ENCODE results near the gene AOPEP. TPM values are rescaled to one million over a fixed set of nuclear protein-coding genes. Genes with fewer than 3 reads are reported as not detected.
A peak's percentile ranks its signal among the peaks of the same experiment; 100 is the strongest.

Gene AOPEP
- total RNA-seq, 1 donor from 2014 or later, result 180 TPM

DNA sequence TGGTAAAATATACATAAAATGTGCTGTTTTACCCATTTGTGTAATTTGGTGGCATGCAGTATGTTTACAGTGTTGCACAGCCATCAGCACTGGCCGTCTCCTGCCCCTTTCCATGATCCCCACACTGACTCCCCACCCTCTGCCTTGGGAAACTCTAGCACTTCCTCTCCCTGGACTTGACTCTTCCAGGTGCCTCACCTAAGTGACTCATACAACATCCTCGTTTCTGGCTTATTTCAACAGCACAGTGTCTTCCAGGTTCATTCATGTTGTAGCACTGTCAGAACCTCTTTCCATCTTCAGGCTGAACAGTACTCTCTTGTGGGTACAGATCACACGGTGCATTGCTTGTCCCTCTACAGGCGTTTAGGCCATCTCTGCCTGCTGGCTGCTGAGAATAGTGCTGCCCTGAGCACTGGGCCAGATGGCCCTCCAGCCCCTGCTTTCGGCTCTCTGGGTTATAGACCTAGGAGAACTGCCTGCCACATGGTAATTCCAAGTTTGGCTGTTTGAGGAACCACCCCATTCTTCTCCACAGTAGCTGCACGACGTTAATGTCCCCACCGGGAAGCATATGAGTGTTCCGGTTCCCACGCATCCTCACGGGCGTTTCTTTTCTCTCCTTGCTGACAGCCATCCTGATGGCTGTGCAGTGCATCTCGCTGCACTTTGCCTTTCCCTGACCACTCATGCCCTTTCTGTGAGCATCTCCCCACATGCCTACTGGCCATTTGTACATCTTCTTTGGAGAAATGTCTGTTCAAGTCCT is 379.2 kb downstream of the AOPEP start:
- ATAC-seq, result no peak
- DNase-seq (ENCODE audit: missing footprints), result no peak
- intact Hi-C loops (cut with DNase I), result no loop called here

DNA sequence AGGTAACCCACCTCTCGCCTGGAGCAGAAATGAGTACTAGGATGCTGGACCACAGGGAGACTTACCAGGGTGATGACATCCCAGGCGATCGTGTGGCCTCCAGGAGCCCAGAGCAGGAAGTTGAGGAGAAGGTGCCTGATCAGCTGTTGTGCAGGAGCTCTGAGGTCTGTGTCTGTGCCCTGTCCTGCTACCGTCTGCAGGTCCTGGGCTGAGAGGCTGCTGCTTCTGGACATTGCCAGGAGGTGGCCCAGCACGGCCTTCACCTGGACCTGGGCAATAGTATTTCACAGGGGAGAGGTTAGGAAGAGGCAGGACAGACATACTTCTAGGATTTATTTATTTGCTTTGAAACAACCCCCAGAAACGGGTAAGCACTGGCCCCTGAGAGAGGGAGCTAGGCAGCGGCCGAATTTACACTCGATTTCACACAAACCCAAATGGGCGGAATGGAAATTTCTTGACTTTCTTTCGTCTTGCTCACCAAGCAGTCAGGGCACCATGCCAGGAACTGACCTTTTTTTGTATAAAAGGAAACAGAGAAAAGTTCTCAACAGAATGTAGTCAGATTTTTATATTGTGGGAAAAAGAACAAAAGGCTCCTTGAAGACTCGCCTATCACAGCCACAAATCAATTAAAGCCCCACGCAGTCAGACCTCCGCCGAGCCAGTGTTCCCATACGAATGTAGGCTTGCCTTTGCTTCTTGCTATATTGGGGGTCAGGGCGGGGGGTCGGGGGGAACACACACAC is 380.7 kb downstream of the AOPEP start:
- ATAC-seq, result no peak
- DNase-seq (ENCODE audit: missing footprints), result no peak
- intact Hi-C loops (cut with DNase I), result no loop called here

DNA sequence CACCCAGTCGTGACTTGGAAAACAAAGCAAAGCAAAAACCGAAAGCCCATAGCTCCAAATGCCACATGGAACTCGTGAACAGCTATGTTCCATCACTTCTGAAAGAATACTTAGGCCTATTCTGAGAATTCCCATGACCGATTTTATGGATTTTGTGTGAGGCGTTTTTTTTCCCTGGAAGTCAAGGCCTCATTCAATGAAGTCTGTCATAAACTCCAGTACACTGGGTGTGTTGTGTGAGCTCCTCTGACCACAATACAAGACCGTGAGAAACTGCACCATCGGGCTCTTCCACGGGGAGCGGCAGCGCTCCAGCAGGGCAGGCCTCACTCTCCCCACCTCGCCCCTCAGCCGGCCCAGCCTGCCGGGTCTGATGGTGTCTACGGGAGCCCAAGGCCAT is 381.5 kb downstream of the AOPEP start:
- DNase-seq (ENCODE audit: missing footprints), result no peak
- no peak for ATAC-seq
- intact Hi-C loops (cut with DNase I), result no loop called here

DNA sequence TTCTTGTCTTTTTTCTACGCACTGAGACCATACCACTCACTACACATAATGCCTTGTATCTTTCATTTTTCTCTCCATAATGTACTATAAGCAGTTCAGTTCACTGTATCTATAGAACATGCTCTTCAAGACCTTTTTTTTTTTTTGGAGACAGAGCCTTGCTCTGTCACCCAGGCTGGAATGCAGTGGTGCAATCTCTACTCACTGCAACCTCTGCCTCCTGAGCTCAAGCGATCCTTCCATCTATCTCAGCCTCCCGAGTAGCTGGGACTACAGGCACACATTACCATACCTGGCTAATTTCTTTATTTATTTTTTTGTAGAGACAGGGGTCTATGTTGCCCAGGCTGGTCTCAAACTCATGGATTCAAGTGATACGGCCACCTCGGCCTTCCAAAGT is 382.3 kb downstream of the AOPEP start:
- intact Hi-C loops (cut with DNase I), result no loop called here
- no peak for DNase-seq (ENCODE audit: missing footprints)
- ATAC-seq, result no peak

DNA sequence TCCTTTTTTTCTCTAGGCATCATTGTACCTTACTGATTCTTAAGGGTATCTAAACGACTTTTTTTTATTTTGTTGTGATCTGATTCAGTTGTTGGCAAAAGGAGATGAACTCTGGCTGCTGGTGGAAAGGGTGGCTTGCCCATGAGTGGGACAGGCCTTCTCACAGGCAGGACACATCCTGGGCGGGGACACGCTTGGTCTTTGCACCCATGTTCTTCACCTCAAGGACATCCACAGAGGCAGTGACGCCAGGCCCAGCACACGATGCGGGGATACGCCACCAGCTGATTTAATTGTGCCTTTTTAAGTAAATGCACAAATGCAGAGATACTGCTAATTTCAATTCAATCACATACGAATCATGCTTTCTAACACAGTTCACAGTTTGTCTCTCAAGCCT is 383.0 kb downstream of the AOPEP start:
- ATAC-seq, result no peak
- intact Hi-C loops (cut with DNase I), result no loop called here
- no peak for DNase-seq (ENCODE audit: missing footprints)

DNA sequence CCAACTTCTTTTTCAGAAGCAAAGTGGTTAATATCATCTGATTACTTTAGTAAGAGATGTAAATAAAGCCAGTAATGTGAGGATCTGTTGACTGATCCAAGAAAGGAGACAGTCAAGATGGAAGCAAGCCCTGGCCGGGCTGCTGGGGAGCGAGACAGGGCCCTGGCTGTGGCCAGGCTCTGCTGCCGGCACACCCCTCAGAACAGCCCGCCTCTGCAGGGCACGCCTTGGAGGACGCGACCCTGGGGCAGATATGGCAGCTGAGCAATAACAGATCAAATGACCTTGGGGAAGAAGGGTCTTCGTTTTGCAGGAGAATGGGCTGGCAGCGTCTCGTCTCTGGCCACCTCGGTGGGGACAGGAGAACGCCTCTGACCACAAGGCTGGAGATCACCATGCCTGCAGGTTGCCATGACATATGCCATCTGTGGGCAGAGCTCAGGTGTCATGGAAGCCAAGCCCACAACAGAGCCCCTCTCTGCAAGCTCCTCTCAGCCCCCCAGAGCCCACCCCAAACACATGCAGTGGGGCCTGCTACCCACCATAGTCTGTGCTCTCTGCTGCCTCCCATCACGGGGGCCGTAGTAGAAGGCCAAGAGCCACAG is 384.5 kb downstream of the AOPEP start:
- intact Hi-C loops (cut with DNase I), result loop anchor here (5.0 kb wide), 1 partner anchor 99 kb away; no protein-coding TSS in a partner anchor
- DNase-seq (ENCODE audit: missing footprints) (no peak), ATAC-seq (no peak)

DNA sequence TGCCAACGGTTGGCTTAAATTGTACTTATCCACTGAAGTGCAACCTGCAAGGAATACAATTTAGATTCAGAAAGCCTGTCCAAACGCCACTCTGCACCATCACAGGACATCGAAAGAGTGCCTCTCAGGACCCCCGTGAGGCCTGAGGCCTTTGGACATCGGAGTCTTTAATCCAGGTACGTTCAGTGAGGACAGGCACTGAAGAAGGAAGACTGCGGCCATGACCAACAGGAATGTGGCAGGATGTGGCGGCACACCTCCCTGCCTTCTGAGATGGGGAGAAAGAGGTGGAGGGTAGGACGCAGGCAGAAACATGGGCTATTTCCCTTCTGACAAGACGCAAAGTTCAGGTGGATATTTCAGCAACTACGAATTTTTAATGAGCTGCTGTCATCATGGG is 385.2 kb downstream of the AOPEP start:
- no peak for ATAC-seq
- intact Hi-C loops (cut with DNase I), result loop anchor here (5.0 kb wide), 1 partner anchor 99 kb away; no protein-coding TSS in a partner anchor
- DNase-seq (ENCODE audit: missing footprints), result no peak

DNA sequence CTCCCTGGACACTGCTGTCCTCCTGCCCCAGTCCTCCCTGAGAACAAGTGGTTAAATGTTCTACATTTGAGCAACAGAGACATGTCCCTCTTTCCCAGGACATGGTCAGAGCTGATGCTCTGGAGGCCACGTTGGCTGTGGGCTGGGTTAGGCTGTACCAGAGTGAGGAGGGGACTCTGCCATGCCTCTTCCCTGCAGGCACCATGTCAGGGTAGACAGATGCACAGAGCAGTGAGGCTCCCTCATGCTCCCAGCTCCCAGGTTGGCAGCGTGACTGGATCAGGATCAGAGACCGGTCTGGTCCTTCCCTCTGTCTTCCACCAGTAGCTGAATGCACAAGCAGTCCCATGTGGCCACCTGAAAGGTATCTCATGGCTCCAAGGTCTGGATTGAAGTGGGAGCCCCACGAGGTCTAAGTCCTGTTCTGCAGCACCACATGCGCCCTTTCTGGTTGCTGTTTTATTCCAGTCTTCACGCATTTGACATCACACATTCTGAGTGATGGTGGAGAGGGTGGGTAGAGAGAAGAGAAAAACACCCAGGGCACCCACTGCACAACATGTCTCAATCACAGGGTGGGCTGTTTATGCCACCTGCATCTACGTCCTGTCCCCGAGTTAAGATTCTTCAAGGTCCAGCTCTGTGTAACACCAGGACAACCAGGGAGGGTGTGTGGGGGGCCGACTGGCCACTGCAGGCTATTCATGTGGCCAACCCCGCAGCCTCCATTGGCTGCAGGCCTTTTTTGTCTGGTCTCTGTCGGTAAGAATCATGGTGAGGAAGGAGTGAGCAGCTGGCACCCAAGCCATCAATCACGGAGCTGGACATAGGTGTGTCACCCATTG is 386.2 kb downstream of the AOPEP start:
- DNase-seq (ENCODE audit: missing footprints) (no peak), ATAC-seq (no peak)
- intact Hi-C loops (cut with DNase I), result loop anchor here (5.0 kb wide), 1 partner anchor 100 kb away; no protein-coding TSS in a partner anchor

DNA sequence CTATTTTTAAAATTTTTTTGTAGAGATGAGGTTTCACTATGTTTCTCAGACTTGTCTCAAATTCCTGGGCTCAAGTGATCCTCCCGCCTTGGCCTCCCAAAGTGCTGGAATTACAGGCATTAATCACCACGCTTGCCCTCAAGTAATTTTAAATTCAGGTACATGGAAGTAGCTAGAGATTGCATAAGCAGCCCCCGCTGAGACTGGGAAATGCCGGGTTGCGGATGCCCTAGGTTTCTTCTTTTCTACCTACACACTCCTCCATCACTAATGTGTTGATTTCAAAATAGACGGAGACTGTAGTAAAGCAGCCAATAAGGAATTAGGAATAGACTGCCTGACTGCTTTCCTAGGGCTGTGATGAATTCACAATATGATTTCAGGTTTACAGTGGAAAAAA is 388.6 kb downstream of the AOPEP start:
- DNase-seq (ENCODE audit: missing footprints) (no peak), ATAC-seq (no peak)
- intact Hi-C loops (cut with DNase I), result no loop called here

DNA sequence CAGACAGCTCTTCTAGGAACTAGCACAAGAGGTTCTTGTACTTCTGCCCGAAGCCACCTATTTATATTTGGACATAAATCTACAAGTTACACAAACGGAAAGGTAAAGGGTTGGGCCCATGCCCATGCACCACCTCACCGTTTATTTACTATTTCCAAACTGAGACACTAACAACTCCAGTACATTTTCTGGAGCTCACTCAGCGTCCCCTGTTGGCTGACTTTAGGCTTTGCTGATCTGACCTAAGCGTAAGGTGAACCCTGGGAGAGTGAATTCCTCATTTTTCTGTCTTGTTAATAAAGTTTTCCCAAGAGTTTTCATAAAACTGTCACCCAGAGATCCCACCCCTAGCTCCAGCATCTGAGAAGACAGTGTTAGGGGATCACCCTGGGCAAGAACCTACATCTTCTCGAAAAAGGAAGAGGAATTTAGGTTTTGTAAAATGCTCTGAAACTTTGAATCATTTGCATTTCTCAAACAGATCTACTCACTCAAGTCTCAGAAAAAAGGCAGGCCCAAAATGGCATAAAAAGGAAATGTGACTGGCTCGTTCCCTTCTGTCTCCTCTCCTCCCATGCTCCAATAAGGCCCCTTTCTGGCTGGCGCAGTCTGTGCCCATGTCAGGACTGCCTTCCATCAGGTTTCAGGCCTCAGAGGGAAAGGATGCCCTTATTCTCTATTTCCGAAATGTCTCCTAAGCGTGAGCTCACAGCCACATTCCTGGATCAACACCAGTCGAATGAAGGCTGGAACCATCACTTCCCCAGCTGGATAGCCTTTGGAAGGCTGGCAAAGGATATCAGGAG is 389.7 kb downstream of the AOPEP start:
- intact Hi-C loops (cut with DNase I), result no loop called here
- ATAC-seq, result peak; percentile 36
- no peak for DNase-seq (ENCODE audit: missing footprints)

DNA sequence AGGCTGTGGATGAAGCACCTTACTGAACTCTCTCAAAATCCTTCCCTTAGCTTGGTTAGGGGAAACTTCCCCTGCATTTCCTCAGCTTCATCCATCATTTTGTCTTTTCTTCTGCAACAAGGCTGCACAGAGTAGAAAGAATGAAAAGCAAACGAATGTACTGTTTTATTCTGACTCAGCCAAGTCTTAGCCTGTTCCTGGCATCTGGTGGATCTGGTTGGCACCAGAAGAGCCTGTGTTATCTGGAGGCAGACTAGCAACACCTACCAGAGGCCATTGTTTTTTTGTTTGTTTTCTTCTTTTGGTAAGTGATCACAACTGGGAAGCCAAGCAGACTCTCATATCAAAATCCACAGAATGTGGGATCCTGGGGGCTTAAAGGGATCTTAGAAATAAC is 390.3 kb downstream of the AOPEP start:
- ATAC-seq, result peak; percentile 39
- DNase-seq (ENCODE audit: missing footprints), result no peak
- intact Hi-C loops (cut with DNase I), result no loop called here

DNA sequence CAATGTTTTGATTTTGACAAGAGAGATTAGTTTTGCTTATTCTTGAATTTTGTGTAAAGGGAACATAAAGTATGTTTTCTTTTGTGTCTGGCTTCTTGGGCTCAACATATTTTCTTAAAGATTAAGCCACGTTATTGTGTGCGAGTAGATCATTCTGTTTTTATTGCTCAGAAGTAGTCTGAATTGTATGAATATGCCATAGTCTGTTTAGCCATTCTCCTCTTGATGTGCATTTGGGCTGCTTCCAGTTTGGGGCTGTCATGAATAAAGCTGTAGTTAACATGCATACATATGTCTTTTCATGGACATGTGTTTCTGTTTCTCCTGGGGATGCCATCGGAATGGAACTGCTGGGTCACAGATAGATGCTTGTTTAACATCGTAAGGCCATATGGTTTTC is 392.1 kb downstream of the AOPEP start:
- DNase-seq (ENCODE audit: missing footprints), result no peak
- no peak for ATAC-seq
- intact Hi-C loops (cut with DNase I), result no loop called here

DNA sequence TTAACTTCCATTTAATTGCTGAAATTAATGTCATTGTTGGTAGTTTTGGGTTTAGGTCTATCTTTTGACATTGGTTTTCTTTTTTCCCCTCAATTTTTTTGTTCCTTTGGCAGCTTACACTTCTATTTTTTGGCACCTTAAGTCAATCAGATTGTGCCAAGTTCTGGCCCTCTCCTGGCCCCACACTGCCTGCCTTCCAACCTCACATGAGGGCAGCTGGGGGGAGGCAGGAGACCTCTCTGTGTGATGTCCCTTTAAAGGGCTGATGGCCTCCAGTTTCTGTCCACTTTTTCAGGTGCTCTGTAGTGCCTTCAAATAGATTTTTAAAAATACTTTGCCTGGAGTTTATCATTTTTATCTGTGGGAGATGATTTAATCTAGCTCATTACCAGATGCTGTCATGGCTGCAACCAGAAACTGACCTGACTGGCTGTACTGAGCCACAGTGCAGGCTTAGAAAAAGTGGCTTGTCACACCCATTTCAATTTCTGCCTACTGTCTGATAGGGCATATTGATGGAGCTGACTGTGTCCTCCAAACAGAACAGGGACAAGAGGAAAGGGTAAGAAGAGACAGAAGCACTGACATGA is 394.4 kb downstream of the AOPEP start:
- ATAC-seq, result no peak

DNA sequence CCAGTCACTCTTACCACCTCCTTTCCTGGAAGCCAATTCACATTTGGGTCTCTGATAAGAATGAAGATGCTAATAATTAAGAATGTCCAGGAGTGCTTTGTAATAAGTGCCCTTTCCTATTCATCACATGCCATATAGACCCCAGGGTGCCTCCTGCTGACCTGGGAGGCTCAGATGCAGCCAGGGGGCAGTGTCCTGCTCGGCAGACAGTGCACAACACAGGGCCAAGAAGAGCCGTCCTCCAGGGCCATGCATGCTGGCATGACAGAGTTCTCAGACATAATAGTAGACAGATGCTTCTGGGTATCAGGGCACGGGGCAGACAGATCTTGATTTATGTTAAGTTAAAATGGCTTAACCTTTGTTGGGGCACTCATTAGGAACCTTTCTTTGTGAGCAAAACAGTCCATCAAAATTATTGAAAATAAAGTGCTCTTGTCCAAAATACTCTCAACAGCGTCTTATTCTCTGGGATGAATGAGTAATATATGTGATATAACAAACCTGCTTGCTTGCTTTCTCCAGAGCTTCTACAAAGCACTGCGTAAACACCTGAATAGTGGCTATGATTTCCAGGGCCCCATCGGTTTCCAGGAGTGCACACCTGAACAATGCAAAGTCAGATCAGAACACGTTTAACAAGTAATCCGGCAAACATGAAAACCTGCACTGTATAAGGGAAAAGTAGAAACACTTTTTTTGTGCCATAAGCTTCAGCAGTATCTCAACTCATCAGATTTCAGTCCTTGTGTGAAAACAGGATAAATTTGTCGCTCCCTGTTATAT is 398.3 kb downstream of the AOPEP start:
- no peak for DNase-seq (ENCODE audit: missing footprints)
- intact Hi-C loops (cut with DNase I), result loop anchor here (5.0 to 10.0 kb wide), 2 partner anchors 60 to 77 kb away; no protein-coding TSS in a partner anchor
- ATAC-seq, result no peak

More for the DNA sequence above, 394.4 kb downstream of the AOPEP start:
- no peak for DNase-seq (ENCODE audit: missing footprints)
- intact Hi-C loops (cut with DNase I), result loop anchor here (10.0 kb wide), 1 partner anchor 64 kb away; no protein-coding TSS in a partner anchor

DNA sequence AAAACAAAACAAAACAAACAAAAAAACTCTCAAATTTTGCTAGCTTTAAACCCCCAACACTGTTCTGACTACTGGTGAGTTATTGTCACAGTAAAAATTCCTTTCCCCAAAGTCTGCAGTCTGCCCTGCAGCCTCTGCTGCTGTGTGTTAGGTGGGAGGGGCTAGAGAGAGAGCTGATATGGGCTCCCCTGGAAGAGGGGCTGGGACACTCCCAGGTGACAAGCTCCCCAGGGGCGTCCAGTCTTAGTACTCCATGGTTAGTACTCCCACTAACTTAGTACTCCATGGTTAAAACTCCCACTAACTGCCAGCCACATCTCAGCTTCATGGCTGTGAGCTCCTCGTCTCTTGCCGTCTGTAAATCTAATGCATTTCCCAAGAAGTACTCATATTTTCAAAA is 399.2 kb downstream of the AOPEP start:
- intact Hi-C loops (cut with DNase I), result loop anchor here (5.0 to 10.0 kb wide), 2 partner anchors 59 to 78 kb away; no protein-coding TSS in a partner anchor
- ATAC-seq, result no peak

DNA sequence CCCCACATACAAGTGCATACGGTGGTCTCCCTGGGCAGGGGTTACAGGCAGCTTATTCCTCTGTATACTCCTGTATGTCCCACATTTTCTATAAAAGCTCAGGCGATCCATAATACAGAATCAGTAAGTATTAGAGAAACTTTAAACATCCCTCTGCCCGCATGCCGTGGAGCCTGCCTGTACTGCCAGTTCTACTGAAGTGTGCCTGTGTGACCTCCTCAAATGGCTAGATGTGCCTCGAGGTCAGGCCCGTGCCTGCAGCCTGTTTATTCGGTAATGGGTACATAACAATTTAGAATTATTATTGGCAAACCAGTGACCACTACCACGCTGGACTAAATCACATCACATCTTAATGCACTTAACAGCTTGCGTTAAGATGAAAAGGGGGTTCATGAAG is 400.2 kb downstream of the AOPEP start:
- intact Hi-C loops (cut with DNase I), result loop anchor here (1.0 to 10.0 kb wide), 3 partner anchors 58 to 343 kb away; no protein-coding TSS in a partner anchor
- ATAC-seq, result no peak
- no peak for DNase-seq (ENCODE audit: missing footprints)

More for the DNA sequence above, 399.2 kb downstream of the AOPEP start:
- no peak for DNase-seq (ENCODE audit: missing footprints)

Data from Right ventricle myocardium inferior (tissue), 1 donor.